NB4 (cell line): Measurements from ENCODE around the gene ALDOB.

Experiments
- MAX ChIP-seq: IDR thresholded peaks from 2 replicates; pipeline ENCODE4 v1.6.1; 2011; ENCODE audit warnings: low read depth, low read length
- POLR2A ChIP-seq: IDR thresholded peaks from 2 replicates; pipeline ENCODE4 v1.6.1; 2011; ENCODE audit warnings: mild to moderate bottlenecking; ENCODE audit not compliant: insufficient read length; ENCODE audit errors: extremely low read depth
- TF ChIP-seq, protein P1 (sequence below): IDR thresholded peaks from one replicate; pipeline ENCODE4 v1.5.1; 2012; ENCODE audit warnings: low read depth, low read length

DNA sequence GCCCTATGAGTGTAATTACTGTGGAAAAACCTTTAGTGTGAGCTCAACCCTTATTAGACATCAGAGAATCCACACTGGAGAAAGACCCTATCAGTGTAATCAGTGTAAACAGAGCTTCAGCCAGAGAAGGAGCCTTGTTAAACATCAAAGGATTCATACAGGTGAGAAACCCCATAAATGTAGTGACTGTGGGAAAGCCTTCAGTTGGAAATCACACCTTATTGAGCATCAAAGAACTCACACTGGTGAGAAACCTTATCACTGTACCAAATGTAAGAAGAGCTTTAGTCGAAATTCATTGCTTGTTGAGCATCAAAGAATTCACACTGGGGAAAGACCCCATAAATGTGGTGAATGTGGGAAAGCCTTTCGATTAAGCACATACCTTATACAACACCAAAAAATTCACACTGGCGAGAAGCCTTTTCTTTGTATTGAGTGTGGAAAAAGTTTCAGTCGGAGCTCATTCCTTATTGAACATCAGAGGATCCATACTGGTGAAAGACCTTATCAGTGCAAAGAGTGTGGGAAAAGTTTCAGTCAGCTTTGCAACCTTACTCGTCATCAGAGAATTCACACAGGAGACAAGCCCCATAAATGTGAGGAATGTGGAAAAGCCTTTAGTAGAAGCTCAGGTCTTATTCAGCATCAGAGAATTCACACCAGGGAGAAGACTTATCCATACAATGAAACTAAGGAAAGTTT, 27.0 kb downstream of the ALDOB start:
- TF ChIP-seq, protein P1, sequence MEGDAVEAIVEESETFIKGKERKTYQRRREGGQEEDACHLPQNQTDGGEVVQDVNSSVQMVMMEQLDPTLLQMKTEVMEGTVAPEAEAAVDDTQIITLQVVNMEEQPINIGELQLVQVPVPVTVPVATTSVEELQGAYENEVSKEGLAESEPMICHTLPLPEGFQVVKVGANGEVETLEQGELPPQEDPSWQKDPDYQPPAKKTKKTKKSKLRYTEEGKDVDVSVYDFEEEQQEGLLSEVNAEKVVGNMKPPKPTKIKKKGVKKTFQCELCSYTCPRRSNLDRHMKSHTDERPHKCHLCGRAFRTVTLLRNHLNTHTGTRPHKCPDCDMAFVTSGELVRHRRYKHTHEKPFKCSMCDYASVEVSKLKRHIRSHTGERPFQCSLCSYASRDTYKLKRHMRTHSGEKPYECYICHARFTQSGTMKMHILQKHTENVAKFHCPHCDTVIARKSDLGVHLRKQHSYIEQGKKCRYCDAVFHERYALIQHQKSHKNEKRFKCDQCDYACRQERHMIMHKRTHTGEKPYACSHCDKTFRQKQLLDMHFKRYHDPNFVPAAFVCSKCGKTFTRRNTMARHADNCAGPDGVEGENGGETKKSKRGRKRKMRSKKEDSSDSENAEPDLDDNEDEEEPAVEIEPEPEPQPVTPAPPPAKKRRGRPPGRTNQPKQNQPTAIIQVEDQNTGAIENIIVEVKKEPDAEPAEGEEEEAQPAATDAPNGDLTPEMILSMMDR = no peak
- TF ChIP-seq POLR2A (no peak), MAX (no peak)
